Measurements from ENCODE around the gene IGSF9.

DNA sequence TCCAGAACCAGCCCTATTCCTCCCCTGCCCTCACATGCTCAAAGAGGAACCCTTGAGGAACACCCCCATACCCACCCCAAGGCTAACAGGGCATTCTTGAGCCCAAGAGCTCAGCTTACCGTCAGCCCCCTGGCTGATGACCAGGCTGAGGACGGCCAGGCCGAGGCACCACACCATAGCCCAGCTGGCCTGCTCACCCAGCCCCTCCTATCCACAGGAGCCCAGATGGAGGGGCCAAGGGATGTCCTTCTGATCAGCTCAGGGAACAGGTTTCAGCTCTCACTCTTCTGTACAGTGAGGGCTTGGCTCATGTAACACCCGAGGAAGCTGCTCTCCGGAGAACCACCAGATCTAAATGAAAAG, 2.2 kb downstream of the IGSF9 start:
- TF ChIP-seq, protein P1, sequence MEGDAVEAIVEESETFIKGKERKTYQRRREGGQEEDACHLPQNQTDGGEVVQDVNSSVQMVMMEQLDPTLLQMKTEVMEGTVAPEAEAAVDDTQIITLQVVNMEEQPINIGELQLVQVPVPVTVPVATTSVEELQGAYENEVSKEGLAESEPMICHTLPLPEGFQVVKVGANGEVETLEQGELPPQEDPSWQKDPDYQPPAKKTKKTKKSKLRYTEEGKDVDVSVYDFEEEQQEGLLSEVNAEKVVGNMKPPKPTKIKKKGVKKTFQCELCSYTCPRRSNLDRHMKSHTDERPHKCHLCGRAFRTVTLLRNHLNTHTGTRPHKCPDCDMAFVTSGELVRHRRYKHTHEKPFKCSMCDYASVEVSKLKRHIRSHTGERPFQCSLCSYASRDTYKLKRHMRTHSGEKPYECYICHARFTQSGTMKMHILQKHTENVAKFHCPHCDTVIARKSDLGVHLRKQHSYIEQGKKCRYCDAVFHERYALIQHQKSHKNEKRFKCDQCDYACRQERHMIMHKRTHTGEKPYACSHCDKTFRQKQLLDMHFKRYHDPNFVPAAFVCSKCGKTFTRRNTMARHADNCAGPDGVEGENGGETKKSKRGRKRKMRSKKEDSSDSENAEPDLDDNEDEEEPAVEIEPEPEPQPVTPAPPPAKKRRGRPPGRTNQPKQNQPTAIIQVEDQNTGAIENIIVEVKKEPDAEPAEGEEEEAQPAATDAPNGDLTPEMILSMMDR (IDR thresholded peaks at IDR 0.05; ENCODE audit: low read depth, low read length): no peak
- TF ChIP-seq POLR2A (IDR thresholded peaks at IDR 0.05; ENCODE audit: extremely low read depth, insufficient read length): no peak
